Panc1 (cell line): ENCODE results near the gene CLK4.

Source experiments
- CTCF ChIP-seq: fragments of 450-650 bp; IDR thresholded peaks from 2 replicates; pipeline ENCODE4 v1.5.1; 2017; ENCODE audit warnings: mild to moderate bottlenecking
- POLR2AphosphoS5 ChIP-seq: IDR thresholded peaks from 2 replicates; pipeline ENCODE4 v1.6.1; 2012; ENCODE audit warnings: mild to moderate bottlenecking, low read depth, low read length, moderate library complexity
- REST ChIP-seq, 2 experiments: IDR thresholded peaks; 2 replicates each; pipeline ENCODE4 v1.6.1; 2011 to 2012; ENCODE audit warnings: low read depth in 2 of 2, control low read depth in 1 of 2, low read length in 1 of 2, mild to moderate bottlenecking in 1 of 2, moderate library complexity in 1 of 2; ENCODE audit not compliant: insufficient read depth in 1 of 2
- SIN3A ChIP-seq: IDR thresholded peaks from 2 replicates; pipeline ENCODE4 v1.6.1; 2012; ENCODE audit warnings: low read depth, mild to moderate bottlenecking, low read length, moderate library complexity, borderline replicate concordance; ENCODE audit not compliant: insufficient read depth
- TCF7L2 ChIP-seq: IDR thresholded peaks from 2 replicates; pipeline ENCODE4 v1.6.1; 2011; ENCODE audit warnings: mild to moderate bottlenecking, low read depth, low read length, inconsistent platforms

GRCh38 chr5:178564811-178565550, 61.9 kb downstream of the CLK4 start:
- TF ChIP-seq CTCF (no peak), POLR2AphosphoS5 (no peak), TCF7L2 (no peak), REST (IDR thresholded peaks at IDR 0.05; ENCODE audit: insufficient read depth in 1 of 2, low read depth in 2 of 2, low read length in 1 of 2) (no peak), SIN3A (no peak)
